HFF-Myc (cell line): Measurements from ENCODE around the gene FOXO3.
"Not testable (repeated sequence)": the region's sequence is repeated elsewhere in the genome, so short reads cannot be mapped to it uniquely, and the experiment has no call there.

Experiments used
- DNase-seq: peaks from one replicate; pipeline ENCODE4 v3.0.0-alpha.2; 2011; ENCODE audit warnings: low read depth; ENCODE audit errors: extremely low read depth
- H3K4me3 ChIP-seq: replicated peaks from 2 replicates; pipeline ENCODE4 v1.5.1; 2011; ENCODE audit warnings: low read depth, mild to moderate bottlenecking, control low read depth, low read length
- TF ChIP-seq, protein P1 (sequence below): IDR thresholded peaks from 2 replicates; pipeline ENCODE4 v1.5.1; 2012; ENCODE audit warnings: mild to moderate bottlenecking, low read depth, low read length, control low read depth; ENCODE audit errors: missing control alignments

The FOXO3 gene

GRCh38 chr6:108556250-108556649, 4.5 kb upstream of the FOXO3 start:
- no peak overlapping the region for H3K4me3 ChIP-seq
- no peak for DNase-seq
- TF ChIP-seq, protein P1, sequence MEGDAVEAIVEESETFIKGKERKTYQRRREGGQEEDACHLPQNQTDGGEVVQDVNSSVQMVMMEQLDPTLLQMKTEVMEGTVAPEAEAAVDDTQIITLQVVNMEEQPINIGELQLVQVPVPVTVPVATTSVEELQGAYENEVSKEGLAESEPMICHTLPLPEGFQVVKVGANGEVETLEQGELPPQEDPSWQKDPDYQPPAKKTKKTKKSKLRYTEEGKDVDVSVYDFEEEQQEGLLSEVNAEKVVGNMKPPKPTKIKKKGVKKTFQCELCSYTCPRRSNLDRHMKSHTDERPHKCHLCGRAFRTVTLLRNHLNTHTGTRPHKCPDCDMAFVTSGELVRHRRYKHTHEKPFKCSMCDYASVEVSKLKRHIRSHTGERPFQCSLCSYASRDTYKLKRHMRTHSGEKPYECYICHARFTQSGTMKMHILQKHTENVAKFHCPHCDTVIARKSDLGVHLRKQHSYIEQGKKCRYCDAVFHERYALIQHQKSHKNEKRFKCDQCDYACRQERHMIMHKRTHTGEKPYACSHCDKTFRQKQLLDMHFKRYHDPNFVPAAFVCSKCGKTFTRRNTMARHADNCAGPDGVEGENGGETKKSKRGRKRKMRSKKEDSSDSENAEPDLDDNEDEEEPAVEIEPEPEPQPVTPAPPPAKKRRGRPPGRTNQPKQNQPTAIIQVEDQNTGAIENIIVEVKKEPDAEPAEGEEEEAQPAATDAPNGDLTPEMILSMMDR, result no peak

DNA sequence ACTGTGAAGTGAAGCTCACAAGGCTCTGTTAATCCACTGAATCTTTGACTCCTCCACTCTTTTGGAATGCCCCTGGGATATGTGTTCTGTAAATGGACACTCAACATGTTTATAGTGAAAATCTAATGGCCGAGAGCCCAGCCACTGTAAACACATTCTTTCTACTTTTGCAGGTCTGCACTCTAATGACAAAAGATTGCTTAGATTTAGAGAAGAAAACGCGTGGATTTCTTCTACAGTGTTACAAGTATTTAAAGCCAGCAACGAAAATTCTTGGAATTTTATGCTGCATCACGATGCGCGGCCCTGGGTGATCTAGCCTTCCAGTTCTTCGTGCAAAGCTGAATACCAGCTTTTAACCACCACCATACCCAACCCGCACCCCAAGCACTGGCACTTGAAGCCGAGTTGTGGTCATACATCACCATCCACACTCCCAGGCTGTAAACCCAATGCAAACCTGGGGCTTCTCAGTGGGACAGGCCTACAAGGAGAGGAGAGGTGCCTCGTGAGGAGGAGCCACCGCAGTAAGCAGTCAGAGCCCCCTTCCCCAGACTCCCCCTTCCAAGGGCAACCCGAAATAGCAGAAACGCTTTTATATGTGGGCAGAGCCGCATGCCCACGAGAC, 3.7 kb upstream of the FOXO3 start:
- peak overlapping the region; percentile 85 for H3K4me3 ChIP-seq
- TF ChIP-seq, protein P1, result no peak
- DNase-seq, result no peak

DNA sequence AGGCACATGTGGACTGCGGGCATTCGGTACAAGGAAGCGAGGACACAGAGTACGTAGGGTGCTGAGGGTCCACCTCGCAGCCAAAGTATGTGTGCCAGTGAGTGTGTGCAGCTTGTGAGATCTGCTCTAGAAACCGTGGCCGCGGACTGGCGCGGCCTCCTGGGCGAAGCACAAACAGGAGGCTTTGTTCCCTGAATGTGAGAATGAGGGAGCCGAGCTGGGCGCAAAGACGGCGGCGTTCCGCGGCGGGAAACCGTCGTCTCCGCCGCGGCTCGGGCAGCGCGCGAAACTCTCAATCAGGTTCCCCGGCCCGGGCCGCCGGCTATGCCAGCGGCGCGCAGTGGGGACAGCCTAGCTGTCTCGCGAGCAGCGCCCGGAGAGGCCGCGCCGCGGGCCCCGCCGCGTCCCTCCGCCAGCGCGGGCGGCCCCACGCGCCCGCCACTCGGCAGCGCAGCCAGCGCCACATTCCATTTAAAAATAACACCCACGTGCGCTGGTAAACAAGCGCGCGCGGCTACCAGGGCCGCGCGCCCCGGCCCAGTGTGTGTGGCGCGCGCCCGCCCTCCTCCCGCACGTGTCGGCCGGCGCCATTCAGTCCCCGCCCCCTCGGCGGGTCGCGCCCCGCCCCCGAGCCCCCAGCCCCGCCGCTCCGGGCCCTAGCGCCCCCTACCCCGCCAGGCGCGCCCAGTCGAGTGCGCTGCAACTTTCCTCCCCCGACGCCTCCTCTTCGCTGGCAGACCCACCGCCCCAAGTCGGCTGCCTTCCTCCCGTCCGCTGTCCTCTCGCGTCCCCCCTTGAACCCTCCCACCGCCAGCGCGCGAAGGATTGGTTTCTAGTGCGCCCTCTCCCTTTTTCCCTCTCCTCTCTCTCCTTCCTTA, 3.0 kb upstream of the FOXO3 start:
- H3K4me3 ChIP-seq, result peak overlapping the region; percentile 85
- TF ChIP-seq, protein P1, result no peak
- no peak for DNase-seq

- DNase-seq, result peak; percentile 96
- H3K4me3 ChIP-seq, result peak overlapping the region; percentile 85
- TF ChIP-seq, protein P1, result no peak
These were observed 2.2 kb upstream of the FOXO3 start for GRCh38 chr6:108558372-108559096.

DNA sequence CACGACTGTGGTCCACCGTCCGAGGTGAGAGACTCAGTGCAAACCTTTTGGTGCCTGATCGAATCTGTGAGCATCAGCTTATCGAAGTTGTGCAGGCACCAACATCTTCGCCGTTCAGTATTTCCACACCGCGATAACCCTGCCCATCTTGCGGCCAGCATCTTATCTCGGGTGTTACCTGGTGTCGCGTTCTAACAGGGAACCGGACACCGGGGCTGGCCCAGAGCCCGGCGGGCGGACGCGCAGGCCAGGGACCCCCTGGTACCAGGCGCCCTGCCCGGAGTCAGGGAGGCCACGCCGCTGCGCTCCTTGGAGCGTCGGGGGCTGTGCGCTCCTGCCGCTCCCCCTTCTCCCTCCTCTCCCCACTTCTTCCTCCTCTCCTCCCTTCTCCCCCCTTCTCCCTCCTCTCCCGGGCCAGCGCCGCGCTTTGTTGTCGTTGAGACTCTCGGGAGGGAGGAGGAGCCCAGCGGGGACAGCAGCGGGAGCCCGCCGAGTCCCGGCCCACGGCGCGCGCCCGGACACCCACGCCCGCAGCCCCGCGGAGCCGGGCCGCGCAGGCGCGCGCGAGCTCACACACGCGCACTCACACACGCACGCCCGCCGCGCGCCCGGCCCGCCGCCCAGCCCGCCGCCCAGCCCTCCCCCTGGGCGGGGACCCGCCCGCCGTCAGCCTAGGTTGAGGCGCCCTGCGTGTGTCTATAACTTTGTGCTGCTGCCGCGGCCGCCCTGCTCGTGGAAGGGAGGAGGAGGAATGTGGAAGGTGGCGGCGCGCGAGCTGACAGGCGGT, 1.4 kb upstream of the FOXO3 start:
- H3K4me3 ChIP-seq, result peak overlapping the region; percentile 85
- TF ChIP-seq, protein P1, result no peak
- no peak for DNase-seq

GRCh38 chr6:108559884-108560462, 744 bp upstream of the FOXO3 start:
- no peak for DNase-seq
- H3K4me3 ChIP-seq, result peak overlapping the region; percentile 85
- TF ChIP-seq, protein P1, result no peak

- DNase-seq, result not testable (repeated sequence)
- H3K4me3 ChIP-seq, result peak overlapping the region; percentile 85
These were observed 561 bp downstream of the FOXO3 start for GRCh38 chr6:108561309-108561647.
